Thymus (tissue), 11 donors: Measurements from ENCODE around the gene VWA5B1. TPM values are rescaled to one million over a fixed set of nuclear protein-coding genes. Genes with fewer than 3 reads are reported as not detected.

Experiments used
- DNase-seq, 9 donors: peaks; one replicate each; pipeline ENCODE4 v3.0.0-alpha.2; 2013; ENCODE audit warnings: low spot score in 9 of 9, low read depth in 6 of 9, missing footprints in 1 of 9
- H3K27ac ChIP-seq, 2 donors: one replicate each; pipeline ENCODE4 v1.5.1; 2013; ENCODE audit warnings: control low read depth in 1 of 2, low read depth in 1 of 2, low read length in 1 of 2, mild to moderate bottlenecking in 1 of 2, moderate library complexity in 1 of 2
- H3K27me3 ChIP-seq, 2 donors: one replicate each; pipeline ENCODE4 v1.5.1; 2013; ENCODE audit warnings: low read length in 1 of 2; ENCODE audit not compliant: control insufficient read depth in 2 of 2, insufficient read depth in 1 of 2
- H3K36me3 ChIP-seq, 2 donors: one replicate each; pipeline ENCODE4 v1.5.1; 2013; ENCODE audit warnings: low read length in 1 of 2, mild to moderate bottlenecking in 1 of 2, moderate library complexity in 1 of 2; ENCODE audit not compliant: control insufficient read depth in 2 of 2, insufficient read depth in 2 of 2
- H3K4me1 ChIP-seq, 2 donors: one replicate each; pipeline ENCODE4 v1.5.1; 2013; ENCODE audit warnings: low read length in 2 of 2; ENCODE audit not compliant: control insufficient read depth in 2 of 2, insufficient read depth in 2 of 2
- H3K4me3 ChIP-seq, 2 donors: one replicate each; pipeline ENCODE4 v1.5.1; 2013; ENCODE audit warnings: low read length in 2 of 2, control low read depth in 1 of 2, mild to moderate bottlenecking in 1 of 2
- H3K9me3 ChIP-seq, 2 donors: one replicate each; pipeline ENCODE4 v1.5.1; 2013; ENCODE audit warnings: low read length in 1 of 2, mild to moderate bottlenecking in 1 of 2; ENCODE audit not compliant: control insufficient read depth in 2 of 2, insufficient read depth in 1 of 2
- WGBS: extraction: QIAGEN DNeasy Blood & Tissue Kit; methylation state at CpG from one replicate; pipeline ENCODE4 v1.1.7; 2013; 5-methylcytosine and 5-hydroxymethylcytosine counted together
- polyA plus RNA-seq: library from polyadenylated mRNA; stranded (reverse); fragments of 200-250 nt; gene quantifications from one replicate; pipeline ENCODE4 v1.2.3, GENCODE V29; 2013
- total RNA-seq: library from RNA; stranded (reverse); fragments of 120-200 nt; gene quantifications from one replicate; pipeline ENCODE4 v1.2.4, GENCODE V29; 2013
- donor health status: healthy.

The VWA5B1 gene
- total and polyA plus RNA-seq, 2 donors: 0.05 TPM

DNA sequence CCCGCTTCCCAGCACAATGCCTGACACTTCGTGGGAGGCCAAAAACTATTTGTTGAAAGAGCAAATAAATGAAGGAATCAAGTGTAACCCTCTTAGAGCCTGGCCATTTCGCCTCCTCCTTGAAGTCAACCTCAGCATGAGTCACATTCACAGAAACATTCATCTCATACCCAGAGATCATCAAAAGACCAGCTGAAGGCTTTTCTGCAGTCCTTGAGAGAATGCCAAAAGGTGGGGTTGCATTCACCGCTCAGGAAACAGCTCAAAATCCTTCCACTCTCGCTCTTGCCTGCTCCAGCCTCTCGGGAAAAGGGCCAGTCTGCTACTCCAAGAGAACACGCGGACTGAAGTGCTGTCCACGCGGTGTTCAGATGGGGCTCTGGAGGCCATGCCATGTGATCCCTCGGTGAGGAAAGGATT is 90.0 kb downstream of the VWA5B1 start:
- WGBS: 78% methylated on average over 11 of the region's 11 CpGs
- Histone ChIP-seq H3K4me1 (no peaks in the 10 kb centered on the region), H3K4me3 (no peak overlapping the region), H3K9me3 (no peaks in the 10 kb centered on the region), H3K27ac (no peak overlapping the region), H3K36me3 (no peaks in the 10 kb centered on the region), H3K27me3 (peaks cover 0 to 5% of the 10 kb centered on the region in 2 donors)
- no peak for DNase-seq

DNA sequence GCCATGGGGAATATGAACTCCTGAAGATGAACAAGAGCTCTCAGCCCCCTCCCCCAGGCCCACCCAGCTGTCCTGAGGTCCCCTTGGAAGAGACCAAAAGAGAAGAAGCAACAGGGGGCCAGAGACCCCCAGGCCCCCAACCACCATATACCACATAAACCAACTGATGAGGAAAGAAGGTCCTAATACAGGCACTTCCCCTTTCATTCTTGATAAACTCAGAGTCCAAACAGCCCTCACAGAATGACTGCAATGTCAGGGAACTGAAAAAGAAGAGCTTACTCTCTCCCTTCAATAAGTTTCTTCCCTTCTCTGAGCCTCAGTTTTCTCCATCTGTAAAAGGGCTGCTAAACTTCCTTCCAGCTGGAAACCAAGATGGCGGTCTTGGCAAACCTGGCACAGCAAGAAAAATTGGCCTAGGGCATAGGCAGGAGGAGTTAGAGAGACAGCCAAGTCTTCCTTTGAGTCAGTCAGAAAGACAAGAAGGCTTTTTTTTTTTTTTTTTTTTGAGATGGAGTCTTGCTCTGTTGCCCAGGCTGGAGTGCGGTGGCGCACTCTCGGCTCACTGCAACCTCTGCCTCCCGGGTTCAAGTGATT is 90.5 kb downstream of the VWA5B1 start:
- Histone ChIP-seq H3K27ac (no peak overlapping the region), H3K36me3 (no peaks in the 10 kb centered on the region), H3K27me3 (peaks cover 0 to 10% of the 10 kb centered on the region in 2 donors), H3K4me1 (no peaks in the 10 kb centered on the region), H3K9me3 (no peaks in the 10 kb centered on the region), H3K4me3 (no peak overlapping the region)
- WGBS: 97% methylated on average over 5 of the region's 5 CpGs
- DNase-seq: no peak

DNA sequence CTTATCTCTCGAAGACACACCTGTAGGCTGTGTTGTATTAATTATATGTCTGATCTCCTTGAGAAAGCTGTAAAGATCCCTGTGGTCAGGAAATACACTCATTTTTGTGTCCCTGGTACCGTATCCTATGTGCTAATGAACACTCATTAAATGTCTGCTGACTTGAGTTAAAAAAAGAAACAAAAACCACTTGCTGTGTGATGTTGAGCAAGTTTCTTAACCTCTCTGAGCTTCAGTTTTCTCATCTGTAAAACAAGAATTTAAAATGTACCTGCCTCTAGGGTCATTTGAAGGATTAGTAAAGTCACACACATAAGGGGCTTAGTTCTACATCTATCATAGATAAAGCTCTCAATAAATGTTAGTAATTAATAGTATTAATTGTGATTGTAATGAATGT is 91.3 kb downstream of the VWA5B1 start:
- Histone ChIP-seq H3K4me3 (no peak overlapping the region), H3K36me3 (no peaks in the 10 kb centered on the region), H3K4me1 (no peaks in the 10 kb centered on the region), H3K9me3 (no peaks in the 10 kb centered on the region), H3K27ac (no peak overlapping the region), H3K27me3 (peaks cover 4 to 18% of the 10 kb centered on the region in 2 donors)
- no peak for DNase-seq
- WGBS: 83% methylated on average over 2 of the region's 2 CpGs

DNA sequence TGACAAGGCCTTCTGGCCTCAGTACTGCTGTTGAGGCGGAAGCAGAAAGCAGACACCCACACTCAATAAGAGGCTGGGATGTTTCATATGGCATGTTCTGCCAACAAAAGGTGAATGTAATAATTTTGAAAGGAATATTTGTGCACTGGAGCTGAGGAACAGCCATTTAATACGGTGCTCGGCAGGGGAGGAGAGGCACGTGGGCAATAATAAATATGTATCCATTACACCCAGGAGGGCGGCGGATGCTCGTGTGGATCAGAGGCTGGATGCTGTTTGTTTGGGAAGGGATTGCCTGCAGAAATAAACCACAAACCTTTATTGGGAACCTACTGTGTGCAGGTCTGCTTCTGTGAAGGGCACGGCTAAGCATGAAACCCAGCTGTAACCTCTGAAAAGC is 92.0 kb downstream of the VWA5B1 start:
- no peaks in the 10 kb centered on the region for H3K9me3 ChIP-seq
- 91% methylated on average over 8 of the region's 8 CpGs for WGBS
- DNase-seq: no peak
- H3K4me1 ChIP-seq: no peaks in the 10 kb centered on the region
- peaks cover 4 to 25% of the 10 kb centered on the region in 2 donors for H3K27me3 ChIP-seq
- H3K27ac ChIP-seq: no peak overlapping the region
- no peak overlapping the region for H3K4me3 ChIP-seq
- no peaks in the 10 kb centered on the region for H3K36me3 ChIP-seq

DNA sequence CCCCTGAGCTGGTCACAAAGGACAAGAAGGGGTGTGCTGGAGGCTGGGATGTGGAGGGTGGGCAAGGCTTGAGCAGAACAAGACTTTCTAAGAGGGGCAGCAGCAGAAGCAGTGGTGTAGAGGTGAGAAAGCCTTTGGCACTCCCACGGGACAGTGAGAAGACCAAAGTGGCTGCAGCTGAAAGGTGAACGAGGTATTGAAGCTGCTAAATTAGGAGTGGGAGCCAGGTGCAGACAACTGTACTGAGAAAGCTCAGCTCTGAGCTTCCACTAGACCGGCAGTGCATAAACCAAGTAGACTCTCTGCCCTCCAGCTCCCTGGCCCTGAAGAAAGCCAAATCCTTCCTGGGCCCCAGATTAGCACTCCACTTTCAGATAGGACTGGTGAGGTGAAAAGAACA is 93.0 kb downstream of the VWA5B1 start:
- Histone ChIP-seq H3K27me3 (peaks cover 4 to 27% of the 10 kb centered on the region in 2 donors), H3K4me1 (no peaks in the 10 kb centered on the region), H3K27ac (no peak overlapping the region), H3K9me3 (no peaks in the 10 kb centered on the region), H3K4me3 (no peak overlapping the region), H3K36me3 (no peaks in the 10 kb centered on the region)
- DNase-seq: no peak
- 64% methylated on average over 3 of the region's 3 CpGs for WGBS

DNA sequence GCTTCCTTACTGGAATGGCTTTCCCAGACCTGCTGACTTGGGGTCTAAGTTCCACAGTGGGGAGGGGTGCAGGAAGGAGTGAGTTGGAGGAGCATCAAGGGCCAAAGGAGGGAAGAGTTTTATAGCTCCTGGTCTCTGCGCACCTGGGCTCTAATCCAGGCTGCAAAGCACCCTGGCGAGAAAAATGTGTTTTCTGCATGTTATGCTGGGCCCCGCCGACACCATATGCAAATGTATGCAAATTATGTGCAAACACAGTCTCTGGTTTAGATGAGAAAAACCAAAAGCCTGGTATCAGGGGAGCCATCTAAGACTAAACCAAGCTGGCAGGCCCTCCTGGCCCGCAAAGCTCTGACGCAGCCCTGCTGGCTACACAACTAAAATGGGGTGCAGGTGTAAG is 95.0 kb downstream of the VWA5B1 start:
- Histone ChIP-seq H3K36me3 (no peaks in the 10 kb centered on the region), H3K9me3 (no peaks in the 10 kb centered on the region), H3K4me3 (no peak overlapping the region), H3K4me1 (no peaks in the 10 kb centered on the region), H3K27me3 (peaks cover 4 to 27% of the 10 kb centered on the region in 2 donors), H3K27ac (no peak overlapping the region)
- no peak for DNase-seq
- WGBS: 38% methylated on average over 6 of the region's 6 CpGs

DNA sequence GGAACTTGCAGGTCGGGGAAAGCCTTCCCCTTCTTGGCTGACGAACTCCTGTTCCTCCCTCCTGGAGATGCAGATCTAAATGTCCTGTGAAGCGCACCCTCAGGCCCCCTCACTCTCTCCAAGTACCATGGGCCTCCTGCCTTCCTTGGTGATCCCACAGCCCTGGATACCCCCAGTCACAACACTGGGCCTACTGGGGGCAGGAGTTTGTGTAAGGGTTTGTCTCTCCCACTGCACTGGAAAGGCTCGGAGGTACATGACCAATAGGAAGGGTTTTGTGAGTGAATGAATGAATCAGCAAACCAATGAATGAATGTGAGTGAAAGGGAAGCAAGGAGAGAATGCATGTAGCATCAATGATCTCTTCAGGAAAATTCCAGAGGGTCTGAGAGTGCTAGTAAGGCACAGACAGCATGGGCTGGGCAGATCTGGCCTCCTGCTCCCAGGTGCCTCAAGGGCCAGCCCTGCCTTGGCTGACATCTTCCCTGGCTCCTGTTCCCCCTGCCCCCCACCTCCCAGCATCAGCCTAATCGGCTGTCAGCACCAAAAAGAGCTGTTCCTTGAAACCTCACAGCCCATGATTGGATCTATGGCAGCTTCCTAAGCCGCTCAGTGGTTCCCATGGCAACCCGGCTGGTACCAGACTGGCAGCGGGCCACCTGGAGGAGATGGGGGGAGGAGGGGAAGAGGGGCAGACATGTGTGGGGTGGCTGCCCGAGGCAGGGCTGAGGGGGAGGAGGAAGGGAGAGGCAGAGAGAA is 95.8 kb downstream of the VWA5B1 start:
- Histone ChIP-seq H3K9me3 (no peaks in the 10 kb centered on the region), H3K4me3 (no peak overlapping the region), H3K27ac (no peak overlapping the region), H3K27me3 (peaks cover 4 to 27% of the 10 kb centered on the region in 2 donors), H3K36me3 (no peaks in the 10 kb centered on the region), H3K4me1 (no peaks in the 10 kb centered on the region)
- DNase-seq: no peak
- WGBS: 42% methylated on average over 9 of the region's 9 CpGs

DNA sequence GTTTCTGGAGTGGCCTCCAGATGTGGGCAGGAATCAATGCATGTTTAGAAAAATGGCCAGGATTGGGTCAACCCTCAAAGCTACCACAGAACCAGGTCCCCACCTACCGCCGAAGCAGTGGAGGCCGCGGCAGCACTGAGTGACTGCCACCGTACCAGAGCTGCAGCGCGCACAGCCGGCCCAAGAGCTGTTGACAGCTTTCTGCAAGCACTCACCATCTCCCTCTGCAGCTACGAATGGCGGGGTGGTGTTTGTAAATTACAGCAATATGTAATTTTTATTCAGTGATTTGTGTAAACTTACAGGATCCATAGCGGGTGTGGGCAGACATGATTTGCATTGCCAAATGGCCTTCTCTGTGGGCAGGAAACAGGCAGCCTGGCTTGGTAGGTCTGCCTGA is 98.9 kb downstream of the VWA5B1 start:
- no peak overlapping the region for H3K4me3 ChIP-seq
- WGBS: 79% methylated on average over 11 of the region's 11 CpGs
- H3K36me3 ChIP-seq: no peaks in the 10 kb centered on the region
- no peak overlapping the region for H3K27ac ChIP-seq
- peaks cover 4 to 27% of the 10 kb centered on the region in 2 donors for H3K27me3 ChIP-seq
- DNase-seq: no peak
- H3K4me1 ChIP-seq: no peaks in the 10 kb centered on the region
- no peaks in the 10 kb centered on the region for H3K9me3 ChIP-seq

DNA sequence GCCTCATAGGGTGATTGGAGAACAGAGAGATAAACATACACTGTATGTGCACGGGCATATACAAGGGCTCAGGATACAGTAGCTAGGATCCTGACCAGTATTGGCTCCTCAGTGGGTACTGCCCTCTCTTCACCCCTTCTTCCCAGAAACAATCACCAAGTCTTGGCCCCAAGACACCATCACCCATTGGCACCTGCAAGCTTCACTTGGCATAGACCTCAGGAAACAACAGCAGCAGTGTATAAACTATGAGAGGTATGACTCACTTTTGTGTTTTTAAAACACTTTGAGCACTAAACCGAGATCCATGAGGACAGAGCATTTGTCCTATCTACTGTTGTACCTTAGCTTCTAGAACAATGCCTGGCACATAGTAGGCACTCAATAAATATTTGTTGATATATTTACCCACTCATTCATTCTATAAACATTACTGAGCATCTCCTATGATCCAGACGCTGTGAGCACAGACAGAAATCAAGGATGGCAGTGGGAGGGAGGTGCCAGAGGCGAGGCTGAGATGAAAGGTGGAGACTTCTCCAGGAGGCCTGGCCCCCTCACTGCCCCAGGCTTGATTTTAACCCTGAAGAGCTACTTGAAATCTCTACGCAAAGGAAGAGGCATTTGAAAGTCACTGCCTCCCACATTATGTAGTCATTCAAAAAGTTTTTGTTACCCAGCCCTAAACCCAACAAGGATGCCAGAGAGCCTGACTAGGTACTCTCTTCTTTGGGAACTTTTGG is 100.1 kb downstream of the VWA5B1 start:
- no peak overlapping the region for H3K27ac ChIP-seq
- H3K27me3 ChIP-seq: peaks cover 4 to 20% of the 10 kb centered on the region in 2 donors
- no peak for DNase-seq
- no peak overlapping the region for H3K4me3 ChIP-seq
- H3K36me3 ChIP-seq: no peaks in the 10 kb centered on the region
- 72% methylated on average over 5 of the region's 5 CpGs for WGBS
- no peaks in the 10 kb centered on the region for H3K9me3 ChIP-seq
- H3K4me1 ChIP-seq: no peaks in the 10 kb centered on the region
